ENCODE measurements around the gene GALNT18.

Gene GALNT18

GRCh38 chr11:11525283-11525682 lies 96.5 kb downstream of the GALNT18 start:
- Histone ChIP-seq H3K4me1 (ENCODE audit: control extremely low read depth in 1 of 4, control insufficient read depth in 4 of 4, insufficient read depth in 4 of 4, low read length in 3 of 4) (peaks cover 0 to 19% (median 10%) of the 10 kb centered on the region in 4 experiments), H3K4me3 (ENCODE audit: control insufficient read depth in 1 of 7, extremely low read depth in 1 of 7, insufficient read depth in 4 of 7, low read depth in 2 of 7, low read length in 6 of 7) (no peak overlapping the region), H3K27ac (ENCODE audit: insufficient read depth in 1 of 2, low read depth in 1 of 2, low read length in 2 of 2, poor library complexity in 1 of 2, severe bottlenecking in 2 of 2) (no peak overlapping the region), H3K36me3 (ENCODE audit: control insufficient read depth in 4 of 4, insufficient read depth in 4 of 4, low read length in 3 of 4) (no peaks in the 10 kb centered on the region), H3K9me3 (ENCODE audit: control extremely low read depth in 1 of 5, control insufficient read depth in 4 of 5, insufficient read depth in 2 of 5, low read depth in 1 of 5, low read length in 4 of 5) (peaks cover 0 to 6% (median 0%) of the 10 kb centered on the region in 5 experiments), H3K27me3 (replicated peaks in 2 of 5; ENCODE audit: control insufficient read depth in 4 of 5, insufficient read depth in 5 of 5, low read length in 4 of 5) (no peaks in the 10 kb centered on the region)
- POLR2A ChIA-PET = no interaction called here
- CTCF ChIA-PET = no interaction called here
- no peak for DNase-seq
- 100% methylated on average over 4 of the region's 5 CpGs for WGBS (ENCODE audit: insufficient coverage)

GRCh38 chr11:11524436-11525061 lies 97.3 kb downstream of the GALNT18 start:
- CTCF ChIA-PET = interaction anchor here (0.9 kb wide), 1 partner anchor 133 kb away, joined by 4 read pairs; no protein-coding TSS in a partner anchor

GRCh38 chr11:11522591-11522990 lies 99.2 kb downstream of the GALNT18 start:
- WGBS (ENCODE audit: insufficient coverage) = 100% methylated on average over 4 of the region's 4 CpGs
- POLR2A ChIA-PET = no interaction called here
- DNase-seq = no peak
- Histone ChIP-seq H3K36me3 (ENCODE audit: control insufficient read depth in 4 of 4, insufficient read depth in 4 of 4, low read length in 3 of 4) (no peaks in the 10 kb centered on the region), H3K27ac (ENCODE audit: insufficient read depth in 1 of 2, low read depth in 1 of 2, low read length in 2 of 2, poor library complexity in 1 of 2, severe bottlenecking in 2 of 2) (no peak overlapping the region), H3K4me3 (ENCODE audit: control insufficient read depth in 1 of 7, extremely low read depth in 1 of 7, insufficient read depth in 4 of 7, low read depth in 2 of 7, low read length in 6 of 7) (no peak overlapping the region), H3K4me1 (ENCODE audit: control extremely low read depth in 1 of 4, control insufficient read depth in 4 of 4, insufficient read depth in 4 of 4, low read length in 3 of 4) (peaks cover 0 to 22% (median 11%) of the 10 kb centered on the region in 4 experiments), H3K9me3 (ENCODE audit: control extremely low read depth in 1 of 5, control insufficient read depth in 4 of 5, insufficient read depth in 2 of 5, low read depth in 1 of 5, low read length in 4 of 5) (no peaks in the 10 kb centered on the region), H3K27me3 (replicated peaks in 2 of 5; ENCODE audit: control insufficient read depth in 4 of 5, insufficient read depth in 5 of 5, low read length in 4 of 5) (no peaks in the 10 kb centered on the region)
- CTCF ChIA-PET = no interaction called here

More at GRCh38 chr11:11524436-11525061, 97.3 kb downstream of the GALNT18 start:
- H3K27me3 ChIP-seq (replicated peaks in 2 of 5; ENCODE audit: control insufficient read depth in 4 of 5, insufficient read depth in 5 of 5, low read length in 4 of 5) = no peaks in the 10 kb centered on the region
- 90% methylated on average over 3 of the region's 5 CpGs for WGBS (ENCODE audit: insufficient coverage)
- POLR2A ChIA-PET = no interaction called here
- peaks cover 0 to 22% (median 11%) of the 10 kb centered on the region in 4 experiments for H3K4me1 ChIP-seq (ENCODE audit: control extremely low read depth in 1 of 4, control insufficient read depth in 4 of 4, insufficient read depth in 4 of 4, low read length in 3 of 4)
- H3K4me3 ChIP-seq (ENCODE audit: control insufficient read depth in 1 of 7, extremely low read depth in 1 of 7, insufficient read depth in 4 of 7, low read depth in 2 of 7, low read length in 6 of 7) = no peak overlapping the region
- H3K36me3 ChIP-seq (ENCODE audit: control insufficient read depth in 4 of 4, insufficient read depth in 4 of 4, low read length in 3 of 4) = no peaks in the 10 kb centered on the region
- H3K9me3 ChIP-seq (ENCODE audit: control extremely low read depth in 1 of 5, control insufficient read depth in 4 of 5, insufficient read depth in 2 of 5, low read depth in 1 of 5, low read length in 4 of 5) = peaks cover 0 to 6% (median 0%) of the 10 kb centered on the region in 5 experiments
- H3K27ac ChIP-seq (ENCODE audit: insufficient read depth in 1 of 2, low read depth in 1 of 2, low read length in 2 of 2, poor library complexity in 1 of 2, severe bottlenecking in 2 of 2) = no peak overlapping the region
- no peak for DNase-seq

DNA sequence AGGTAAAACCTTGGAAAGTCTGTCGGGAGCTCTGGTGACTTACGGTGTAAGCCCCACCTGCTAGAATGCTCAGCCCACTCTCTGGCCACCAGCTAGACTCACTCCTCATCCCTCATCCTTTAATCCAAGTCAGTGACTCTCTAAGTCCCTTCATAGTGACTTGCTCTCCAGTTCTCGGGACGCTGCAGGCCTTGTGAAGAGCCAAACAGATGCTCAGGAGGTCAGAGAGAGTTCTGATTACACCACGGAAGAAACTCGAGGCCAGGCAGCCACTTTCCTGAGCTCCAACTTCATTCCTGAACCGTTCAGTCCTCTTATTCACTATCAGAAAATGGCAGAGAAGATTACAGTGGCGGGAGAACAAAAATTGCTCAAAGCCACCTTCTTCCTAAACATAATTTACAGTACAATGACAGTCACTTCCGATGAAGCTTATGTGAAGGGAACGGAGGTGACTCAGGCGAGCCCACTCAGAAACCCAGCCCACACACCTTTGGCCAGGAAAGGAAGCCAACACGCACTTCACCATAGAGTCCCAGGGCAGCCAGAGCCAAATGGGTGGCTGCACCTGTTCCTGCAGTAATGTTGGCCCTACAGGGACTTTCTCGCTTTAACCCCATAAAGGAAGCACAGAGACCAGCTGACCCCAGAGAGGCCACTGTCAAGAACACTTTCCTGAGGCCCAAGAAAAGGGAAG lies 100.4 kb downstream of the GALNT18 start:
- 66% methylated on average over 12 of the region's 13 CpGs for WGBS (ENCODE audit: insufficient coverage)
- ChIA-PET CTCF (no interaction called here), POLR2A (interaction anchor here (0.6 kb wide), 1 partner anchor 85 kb away, joined by 3 read pairs; no protein-coding TSS in a partner anchor)
- peak; percentile 2 to 34 (median 33) for DNase-seq
- Histone ChIP-seq H3K27ac (ENCODE audit: insufficient read depth in 1 of 2, low read depth in 1 of 2, low read length in 2 of 2, poor library complexity in 1 of 2, severe bottlenecking in 2 of 2) (no peak overlapping the region), H3K36me3 (ENCODE audit: control insufficient read depth in 4 of 4, insufficient read depth in 4 of 4, low read length in 3 of 4) (no peaks in the 10 kb centered on the region), H3K4me1 (ENCODE audit: control extremely low read depth in 1 of 4, control insufficient read depth in 4 of 4, insufficient read depth in 4 of 4, low read length in 3 of 4) (peaks cover 0 to 22% (median 11%) of the 10 kb centered on the region in 4 experiments), H3K27me3 (replicated peaks in 2 of 5; ENCODE audit: control insufficient read depth in 4 of 5, insufficient read depth in 5 of 5, low read length in 4 of 5) (no peaks in the 10 kb centered on the region), H3K4me3 (ENCODE audit: control insufficient read depth in 1 of 7, extremely low read depth in 1 of 7, insufficient read depth in 4 of 7, low read depth in 2 of 7, low read length in 6 of 7) (no peak overlapping the region), H3K9me3 (ENCODE audit: control extremely low read depth in 1 of 5, control insufficient read depth in 4 of 5, insufficient read depth in 2 of 5, low read depth in 1 of 5, low read length in 4 of 5) (no peaks in the 10 kb centered on the region)

- H3K27ac ChIP-seq (ENCODE audit: insufficient read depth in 1 of 2, low read depth in 1 of 2, low read length in 2 of 2, poor library complexity in 1 of 2, severe bottlenecking in 2 of 2) = no peak overlapping the region
- POLR2A ChIA-PET = interaction anchor here (0.5 to 0.6 kb wide), 2 partner anchors 84 to 1002 kb away, joined by 3 read pairs; no protein-coding TSS in a partner anchor
- peaks cover 0 to 22% (median 11%) of the 10 kb centered on the region in 4 experiments for H3K4me1 ChIP-seq (ENCODE audit: control extremely low read depth in 1 of 4, control insufficient read depth in 4 of 4, insufficient read depth in 4 of 4, low read length in 3 of 4)
- no peaks in the 10 kb centered on the region for H3K9me3 ChIP-seq (ENCODE audit: control extremely low read depth in 1 of 5, control insufficient read depth in 4 of 5, insufficient read depth in 2 of 5, low read depth in 1 of 5, low read length in 4 of 5)
- peak in 2 of 3 donors; percentile 10 to 11 for DNase-seq
- CTCF ChIA-PET = no interaction called here
- no peak overlapping the region for H3K4me3 ChIP-seq (ENCODE audit: control insufficient read depth in 1 of 7, extremely low read depth in 1 of 7, insufficient read depth in 4 of 7, low read depth in 2 of 7, low read length in 6 of 7)
- H3K36me3 ChIP-seq (ENCODE audit: control insufficient read depth in 4 of 4, insufficient read depth in 4 of 4, low read length in 3 of 4) = no peaks in the 10 kb centered on the region
- no peaks in the 10 kb centered on the region for H3K27me3 ChIP-seq (replicated peaks in 2 of 5; ENCODE audit: control insufficient read depth in 4 of 5, insufficient read depth in 5 of 5, low read length in 4 of 5)
- WGBS (ENCODE audit: insufficient coverage) = 75% methylated on average over 12 of the region's 14 CpGs
These were observed 101.4 kb downstream of the GALNT18 start for GRCh38 chr11:11520231-11521015.

- DNase-seq = no peak
- 94% methylated on average over 3 of the region's 4 CpGs for WGBS (ENCODE audit: insufficient coverage)
- H3K36me3 ChIP-seq (ENCODE audit: control insufficient read depth in 4 of 4, insufficient read depth in 4 of 4, low read length in 3 of 4) = no peaks in the 10 kb centered on the region
- H3K4me1 ChIP-seq (ENCODE audit: control extremely low read depth in 1 of 4, control insufficient read depth in 4 of 4, insufficient read depth in 4 of 4, low read length in 3 of 4) = peaks cover 0 to 22% (median 11%) of the 10 kb centered on the region in 4 experiments
- ChIA-PET CTCF (no interaction called here), POLR2A (no interaction called here)
- no peaks in the 10 kb centered on the region for H3K27me3 ChIP-seq (replicated peaks in 2 of 5; ENCODE audit: control insufficient read depth in 4 of 5, insufficient read depth in 5 of 5, low read length in 4 of 5)
- no peak overlapping the region for H3K4me3 ChIP-seq (ENCODE audit: control insufficient read depth in 1 of 7, extremely low read depth in 1 of 7, insufficient read depth in 4 of 7, low read depth in 2 of 7, low read length in 6 of 7)
- no peaks in the 10 kb centered on the region for H3K9me3 ChIP-seq (ENCODE audit: control extremely low read depth in 1 of 5, control insufficient read depth in 4 of 5, insufficient read depth in 2 of 5, low read depth in 1 of 5, low read length in 4 of 5)
- no peak overlapping the region for H3K27ac ChIP-seq (ENCODE audit: insufficient read depth in 1 of 2, low read depth in 1 of 2, low read length in 2 of 2, poor library complexity in 1 of 2, severe bottlenecking in 2 of 2)
These were observed 102.6 kb downstream of the GALNT18 start for GRCh38 chr11:11519184-11519583.

Measured in common myeloid progenitor, CD34-positive (primary cell).